ENCODE data around the gene KAT2A. TPM values are rescaled to one million over a fixed set of nuclear protein-coding genes. Genes with fewer than 3 reads are reported as not detected.

Gene KAT2A
- total and polyA plus RNA-seq, 9 of the 15 experiments (the other 6 are each of a cell fraction or from before 2014, with no cell fraction given) = 1.5 to 80.4 (median 31.9) TPM

- no peak for TF ChIP-seq ZNF263 (CRISPR knock-in tag; IDR thresholded peaks at IDR 0.05; ENCODE audit: borderline replicate concordance)
- TF ChIP-seq BCL6 (CRISPR knock-in tag; IDR thresholded peaks at IDR 0.05) = no peak
- TF ChIP-seq PHF8 (IDR thresholded peaks at IDR 0.05; ENCODE audit: borderline replicate concordance, low read length) = peak; percentile 62; the same call in 1 of the 2 replicates
- TF ChIP-seq CHD2 (IDR thresholded peaks at IDR 0.05; ENCODE audit: low read depth, low read length) = no peak; the same call in 1 of the 2 replicates
- TF ChIP-seq ZBTB34 (CRISPR knock-in tag; IDR thresholded peaks at IDR 0.05) = no peak
- TF ChIP-seq HNRNPL (IDR thresholded peaks at IDR 0.05; ENCODE audit: low read depth, low read length) = no peak
- TF ChIP-seq DNMT1 (IDR thresholded peaks at IDR 0.05) = no peak
- TF ChIP-seq MXI1 (IDR thresholded peaks at IDR 0.05; ENCODE audit: low read depth, low read length) = peak; percentile 73; the same call in 1 of the 2 replicates
- no peak for TF ChIP-seq KLF10 (CRISPR knock-in tag; IDR thresholded peaks at IDR 0.05)
- no peak for TF ChIP-seq SMAD2 (IDR thresholded peaks at IDR 0.05; ENCODE audit: low read depth, low read length)
- TF ChIP-seq NR2C1 (IDR thresholded peaks at IDR 0.05) = no peak
- 0 out of 2 replicates have a peak, but pooled peaks have one; percentile 22 for TF ChIP-seq NR2C1 (tag; IDR thresholded peaks at IDR 0.05)
- no peak for TF ChIP-seq TBL1XR1 (IDR thresholded peaks at IDR 0.05; ENCODE audit: low read length in 2 of 2)
- TF ChIP-seq GTF3C2 (IDR thresholded peaks at IDR 0.05; ENCODE audit: borderline replicate concordance, extremely low read depth, insufficient read length) = no peak
- peak; percentile 71 for TF ChIP-seq POLR2A (conservative IDR thresholded peaks at IDR 0.05)
- TF ChIP-seq ESRRA (IDR thresholded peaks at IDR 0.05; ENCODE audit: borderline replicate concordance, low read depth) = no peak
- no peak for TF ChIP-seq NFYB (IDR thresholded peaks at IDR 0.05; ENCODE audit: extremely low read depth, insufficient read length)
- peak; percentile 32; the same call in 1 of the 2 replicates for TF ChIP-seq ZBTB7A (IDR thresholded peaks at IDR 0.05; ENCODE audit: borderline replicate concordance, control insufficient read depth, low read depth, low read length)
- TF ChIP-seq THAP12 (CRISPR knock-in tag; IDR thresholded peaks at IDR 0.05) = 0 out of 2 replicates have a peak, but pooled peaks have one; percentile 17
Measured at GRCh38 chr17:42120770-42121769, at the start of gene KAT2A (continued).
